Loucy (cell line): ENCODE data around the gene LATS2.

Experiments
- CTCF ChIP-seq: fragments of 200-600 bp; sonication (generic); conservative IDR thresholded peaks from 2 replicates; pipeline ENCODE4 v1.5.1; 2014; ENCODE audit warnings: mild to moderate bottlenecking, antibody characterized with exemption, low read length
- EZH2phosphoT487 ChIP-seq: fragments of 200-600 bp; IDR thresholded peaks from 2 replicates; pipeline ENCODE4 v1.6.1; 2018; ENCODE audit warnings: antibody characterized with exemption, mild to moderate bottlenecking, moderate library complexity, borderline replicate concordance

- no peak for TF ChIP-seq CTCF
- TF ChIP-seq EZH2phosphoT487: no peak
Observed at GRCh38 chr13:21020176-21020575, 41.2 kb downstream of the LATS2 start.
